GM19452 (cell line): ENCODE data around the gene UROS.

Source experiments
- ATAC-seq: cut with Tn5 transposase; IDR thresholded peaks from one replicate; pipeline ENCODE4 v1.9.1; 2021; ENCODE audit not compliant: unreplicated experiment

Gene UROS

DNA sequence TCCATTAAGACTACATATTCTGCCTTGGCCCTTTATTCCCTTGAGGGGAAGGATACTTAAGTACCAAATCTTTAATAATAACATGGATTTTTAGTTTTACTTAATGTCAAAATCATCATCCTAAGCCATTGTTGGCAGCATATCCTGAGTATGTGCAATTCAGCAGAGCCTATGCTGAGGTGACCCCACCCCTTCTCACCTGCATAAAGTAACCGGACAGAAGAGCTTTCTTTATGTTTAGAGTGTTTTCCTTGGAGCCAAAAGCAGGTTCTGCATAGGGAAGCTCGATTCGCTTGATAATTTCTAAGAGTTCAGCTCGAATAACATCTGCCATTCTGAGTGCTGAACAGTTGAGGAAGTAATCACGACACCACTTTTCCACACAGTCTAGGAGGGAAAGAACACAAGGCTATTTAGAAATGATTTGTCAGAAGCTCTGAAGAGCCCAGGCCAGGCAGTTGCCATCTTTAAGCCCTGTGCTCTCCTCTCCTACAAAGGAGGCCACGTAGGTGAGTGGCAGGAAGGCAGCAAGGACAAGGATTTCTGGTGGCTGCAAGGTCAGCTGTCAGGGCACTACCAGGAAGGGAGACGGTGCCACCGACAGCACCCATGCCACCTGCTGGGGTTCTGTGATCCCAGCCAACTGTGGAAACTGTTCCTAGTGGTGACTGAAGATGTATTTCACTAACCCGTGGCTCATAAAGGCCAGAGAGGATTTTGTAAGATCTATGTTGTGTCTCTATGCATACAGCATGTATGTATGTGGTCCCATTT lies 15.9 kb upstream of the UROS start:
- no peak for ATAC-seq

DNA sequence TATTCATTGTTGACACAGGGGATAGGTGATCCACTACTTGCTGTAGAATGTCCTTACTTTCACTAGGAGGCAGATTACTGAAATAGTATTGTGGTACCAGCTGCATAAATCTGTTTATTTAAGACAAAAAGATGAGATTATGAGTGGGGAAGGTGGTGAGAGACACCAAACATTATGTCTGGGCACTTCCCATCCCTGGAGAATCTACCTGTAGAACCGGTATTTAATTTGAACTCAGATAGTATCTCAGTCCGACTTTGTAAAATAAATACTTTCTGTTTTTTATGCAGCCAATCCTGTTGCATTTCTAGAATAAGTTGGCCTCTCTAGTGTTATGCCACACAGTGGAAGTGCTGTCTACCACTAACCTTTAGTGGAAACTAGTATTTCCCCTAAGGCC lies 13.7 kb upstream of the UROS start:
- ATAC-seq, result no peak

DNA sequence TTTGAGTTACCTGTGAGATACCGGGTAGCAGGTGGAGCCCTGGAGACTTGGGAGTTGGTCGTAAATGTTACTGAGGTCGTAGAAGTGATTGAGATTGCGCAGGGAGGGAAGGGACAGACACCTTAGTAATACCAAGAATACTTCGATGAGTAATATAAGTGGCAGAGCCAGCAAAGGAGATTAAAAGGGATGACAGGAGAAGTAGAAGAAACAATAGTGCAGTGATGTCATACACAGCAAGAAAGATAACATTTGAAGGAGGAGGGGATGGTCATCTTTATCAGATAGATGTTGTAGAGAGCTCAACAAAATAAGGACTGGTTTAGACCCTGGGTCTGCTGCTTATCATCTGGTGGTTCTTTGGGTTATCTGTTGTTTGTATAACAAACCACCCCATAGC lies 5.3 kb upstream of the UROS start:
- ATAC-seq, result no peak

DNA sequence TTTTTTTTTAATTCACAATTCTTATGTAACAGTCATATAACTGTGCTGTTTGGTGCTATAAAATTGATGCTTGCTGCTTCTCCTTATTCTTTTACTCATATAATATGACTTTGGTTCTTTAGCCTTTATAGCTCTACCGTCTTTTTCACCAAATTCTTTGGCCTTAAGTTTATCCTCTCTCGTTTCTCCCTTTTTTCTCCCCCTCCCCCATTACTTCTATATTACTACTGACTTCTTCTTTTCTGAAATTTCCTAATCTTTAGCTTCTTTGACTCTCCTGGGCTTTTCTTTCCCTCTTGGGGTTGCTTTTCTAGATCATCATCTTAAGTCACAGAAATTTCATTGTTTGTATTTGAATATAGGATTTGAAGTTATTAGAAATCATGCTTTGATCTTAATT lies 4.1 kb upstream of the UROS start:
- ATAC-seq, result no peak

DNA sequence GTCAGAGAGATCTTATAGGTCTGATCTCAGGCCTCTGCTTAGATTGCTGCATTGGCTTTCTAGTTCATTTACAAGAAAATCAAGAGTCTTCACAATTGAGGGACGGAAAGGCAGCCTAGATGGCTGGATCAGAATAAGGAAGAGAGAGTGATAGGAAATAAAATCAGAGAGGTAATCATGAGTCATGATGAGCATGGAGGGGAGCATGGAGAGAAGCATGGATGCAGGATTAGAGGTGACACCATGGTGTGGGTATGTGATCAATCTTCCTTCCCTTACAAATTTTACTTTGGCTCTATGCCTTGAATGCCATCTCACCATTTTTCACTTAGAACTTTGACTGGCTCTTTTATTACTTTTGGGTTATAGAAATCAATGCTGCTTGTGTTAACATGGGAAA lies 1.7 kb upstream of the UROS start:
- ATAC-seq, result no peak

DNA sequence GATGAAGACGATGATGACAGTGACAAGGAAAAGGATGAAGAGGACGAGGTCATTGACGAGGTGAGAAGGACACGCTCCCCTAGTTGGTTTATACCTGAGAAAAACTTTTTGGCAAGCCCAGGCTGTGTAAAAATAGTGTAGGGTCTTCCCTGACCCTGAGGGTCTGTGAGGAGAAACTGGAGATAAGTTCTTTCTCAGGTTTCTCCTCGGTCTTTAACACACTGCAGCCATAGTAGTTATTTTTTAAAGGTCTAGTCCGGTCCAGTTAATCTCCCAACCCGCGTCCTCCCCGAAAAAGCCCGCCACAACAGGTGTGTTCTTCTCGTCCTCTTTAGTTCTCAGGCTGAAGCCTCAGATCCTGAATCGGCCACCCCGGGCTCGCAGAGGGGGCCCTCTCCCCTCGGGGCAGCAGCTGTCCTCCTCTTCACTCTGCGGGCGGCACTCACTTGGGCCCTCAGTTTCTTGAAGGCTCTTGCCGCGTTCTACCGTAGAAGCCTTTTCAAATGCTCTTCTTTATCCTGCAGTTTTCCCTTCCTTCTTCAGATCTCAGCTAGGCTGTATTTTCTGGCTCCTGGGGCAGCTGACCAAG lies 699 bp upstream of the UROS start:
- peak; percentile 1 for ATAC-seq

DNA sequence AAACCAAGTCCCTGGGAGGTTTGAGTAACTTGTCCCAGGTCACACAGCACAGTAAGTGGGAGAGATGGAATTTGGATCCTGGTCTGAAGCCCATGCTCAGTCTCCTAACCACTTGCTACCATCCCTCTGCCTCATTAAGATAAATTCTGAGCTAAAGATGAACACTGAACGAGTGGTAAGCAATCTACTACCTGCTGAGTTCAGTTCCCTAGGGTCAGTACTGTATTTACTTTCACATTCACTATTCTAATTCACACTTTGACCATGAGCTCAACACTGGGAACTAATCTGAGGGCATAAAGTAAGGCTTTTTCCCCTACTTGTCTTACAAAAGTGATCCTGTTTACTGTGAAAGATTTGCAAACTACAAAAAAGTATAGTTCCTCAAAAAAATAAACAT lies 2.4 kb downstream of the UROS start:
- peak; percentile 52 for ATAC-seq

DNA sequence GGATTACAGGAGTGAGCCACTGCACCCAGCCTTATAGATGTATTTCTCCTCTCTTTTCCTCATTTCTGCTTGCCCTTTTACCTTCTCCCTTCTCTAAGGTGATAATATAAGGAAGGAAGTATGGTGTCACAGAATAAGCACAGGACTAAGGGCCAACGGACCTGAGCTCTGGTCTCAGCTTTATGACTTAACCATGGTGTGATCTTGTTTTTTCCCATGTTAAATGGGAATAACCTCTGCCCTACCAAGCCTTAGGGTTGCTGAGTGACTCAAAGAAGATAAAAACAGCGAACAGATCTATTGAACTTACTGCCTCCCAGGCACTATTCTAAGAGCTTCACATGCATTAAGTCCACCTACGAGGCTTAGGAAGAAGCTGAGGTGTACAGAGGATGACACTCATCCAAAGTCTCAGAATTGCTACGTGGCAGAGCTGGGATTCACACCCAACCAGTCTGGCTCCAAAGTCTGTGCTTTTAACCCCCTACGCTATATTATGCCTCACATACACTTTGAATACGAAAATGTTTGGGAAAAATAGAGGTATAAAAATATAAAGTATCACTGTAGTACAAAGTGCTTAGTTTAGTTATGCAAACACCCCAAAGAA lies 5.6 kb downstream of the UROS start:
- ATAC-seq, result no peak

DNA sequence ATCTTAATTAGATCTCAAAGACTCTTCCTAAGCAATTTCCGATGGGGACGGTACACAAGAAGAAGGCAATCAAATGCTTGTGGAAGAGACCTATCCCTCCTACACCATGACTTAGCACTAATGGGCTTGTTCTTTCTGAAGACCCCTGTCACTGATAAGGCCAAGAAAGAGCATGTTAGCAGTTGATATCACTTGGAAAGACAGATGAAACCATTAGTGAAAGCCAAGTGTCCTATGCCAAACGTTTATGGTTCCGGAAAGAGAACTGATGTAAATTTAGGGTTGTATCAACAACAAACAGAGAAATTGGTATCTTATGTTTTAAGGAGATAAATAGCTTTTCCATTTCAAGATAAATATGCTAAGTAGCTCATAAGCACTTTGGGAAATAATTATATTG lies 6.5 kb downstream of the UROS start:
- ATAC-seq, result no peak

DNA sequence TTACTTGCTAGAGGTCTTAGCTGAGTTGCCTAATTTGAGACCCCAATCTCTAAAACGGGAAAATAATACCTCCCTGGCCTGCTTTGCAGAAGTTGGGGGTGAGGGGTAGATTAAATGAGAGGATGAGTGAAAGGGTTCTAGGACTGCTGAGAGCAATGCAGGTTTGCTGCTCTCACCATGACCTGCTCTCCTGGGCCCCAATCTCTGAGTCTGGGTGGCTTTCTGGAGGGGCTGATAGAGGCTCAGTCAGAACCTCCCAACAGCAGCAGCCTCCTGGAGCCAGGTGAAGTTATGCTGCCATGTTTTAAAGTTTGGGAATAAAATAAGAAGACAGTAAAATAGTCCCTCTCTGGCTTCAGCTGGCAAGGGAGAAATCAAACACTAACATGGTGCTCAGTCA lies 7.3 kb downstream of the UROS start:
- ATAC-seq, result no peak

DNA sequence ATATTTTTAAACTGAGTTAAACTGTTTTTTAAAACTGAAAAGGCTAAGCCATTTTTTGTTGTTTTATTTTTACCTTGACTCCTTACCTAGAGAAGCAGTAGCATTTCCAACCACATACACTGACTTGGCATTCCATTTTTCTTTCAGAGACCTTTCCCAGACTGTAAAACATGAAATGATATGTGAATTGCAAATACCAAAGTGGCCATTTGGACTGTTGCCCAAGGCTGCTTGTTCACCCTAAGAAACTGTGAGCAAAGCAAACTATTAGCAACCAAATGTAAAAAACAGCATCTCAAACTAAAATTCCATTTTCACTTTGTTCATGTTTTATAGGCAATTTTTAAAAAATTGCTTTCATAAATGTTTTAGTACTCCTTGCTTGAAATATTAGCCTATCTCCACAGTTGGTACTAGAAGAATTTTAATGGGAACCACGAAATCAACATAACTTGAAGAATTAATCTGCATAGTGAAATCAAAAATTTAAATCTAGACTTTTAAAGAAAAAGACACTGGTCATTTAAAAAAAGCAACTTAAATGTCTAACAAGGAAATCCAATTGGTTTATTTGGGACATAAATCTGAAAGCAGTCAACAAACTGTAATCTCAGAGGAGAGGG lies 10.8 kb downstream of the UROS start:
- ATAC-seq, result no peak

DNA sequence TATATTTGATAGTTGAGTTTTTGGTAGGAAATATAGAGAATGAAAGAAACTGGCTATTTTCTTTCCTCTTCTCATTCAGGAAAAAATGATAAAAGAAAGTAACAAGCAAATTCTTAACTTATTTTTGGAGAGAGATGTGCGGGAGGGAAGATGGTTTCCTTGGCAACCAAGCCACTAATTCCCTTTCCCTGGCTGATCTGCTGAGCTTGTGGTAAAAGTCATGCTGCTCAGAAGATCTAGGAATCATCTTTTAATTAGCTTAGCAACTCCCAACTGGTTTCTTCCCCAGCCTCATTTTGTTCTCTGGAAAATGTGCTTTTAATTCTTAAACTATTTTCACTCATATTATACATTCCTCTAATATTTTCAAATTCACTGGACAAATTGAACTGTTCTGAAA lies 11.8 kb downstream of the UROS start:
- ATAC-seq, result no peak

DNA sequence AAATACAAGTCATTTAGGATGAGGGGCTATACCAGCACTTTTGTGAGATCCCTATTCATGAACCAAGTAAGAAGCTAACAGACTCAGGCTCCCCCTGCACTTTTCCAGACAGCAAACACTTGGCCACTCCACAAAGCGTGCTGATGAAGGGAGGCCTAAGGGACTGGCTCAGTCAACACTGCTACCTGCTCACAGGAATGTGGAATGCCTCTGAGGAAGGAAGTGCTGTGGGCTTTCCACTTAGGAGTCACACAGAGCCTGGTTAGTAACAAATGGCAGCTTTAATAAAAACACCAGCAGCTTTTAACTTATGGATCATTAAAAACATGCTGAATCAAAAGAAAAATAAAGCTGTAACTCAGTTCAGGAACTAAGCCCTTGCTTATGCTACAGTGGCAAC lies 15.0 kb downstream of the UROS start:
- no peak for ATAC-seq

DNA sequence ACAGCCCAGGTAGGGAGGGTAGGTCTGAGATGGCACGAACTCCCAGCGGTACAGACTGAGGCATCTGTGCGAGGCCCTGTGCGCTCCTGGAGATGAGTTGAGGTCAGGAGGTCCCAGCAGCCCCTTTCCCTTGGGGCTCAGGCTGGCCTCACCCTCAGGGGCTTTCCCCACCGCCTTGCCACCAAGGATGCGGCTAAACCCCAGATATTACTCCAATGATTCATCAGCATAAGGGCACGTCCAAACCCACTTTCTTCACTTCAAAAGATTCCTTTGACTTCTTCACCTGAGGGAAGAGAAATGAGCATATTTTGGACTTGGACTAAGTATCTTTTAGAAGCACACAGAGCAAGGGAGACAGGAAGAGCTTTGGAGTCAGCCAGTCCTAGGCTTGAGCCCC lies 20.3 kb downstream of the UROS start:
- ATAC-seq, result no peak

DNA sequence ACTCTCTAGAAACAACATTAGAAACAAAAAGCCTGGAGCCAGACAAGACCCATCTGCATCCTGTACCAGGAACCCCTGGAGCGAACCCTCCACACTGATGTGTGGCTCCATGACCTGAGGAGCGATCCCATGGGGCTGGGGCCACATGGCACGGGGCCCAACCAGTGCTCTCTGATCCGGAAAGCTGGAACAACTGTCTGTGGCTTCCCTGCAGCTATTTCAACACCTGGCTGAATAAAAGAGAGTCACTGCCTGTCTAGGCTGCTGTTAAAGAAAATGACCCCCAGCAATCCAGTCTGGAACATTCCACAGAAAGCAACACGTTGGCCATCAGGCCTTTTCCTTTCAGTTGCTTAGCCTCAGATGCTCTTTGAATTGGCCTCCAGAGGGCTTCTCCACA lies 20.9 kb downstream of the UROS start:
- ATAC-seq, result no peak

DNA sequence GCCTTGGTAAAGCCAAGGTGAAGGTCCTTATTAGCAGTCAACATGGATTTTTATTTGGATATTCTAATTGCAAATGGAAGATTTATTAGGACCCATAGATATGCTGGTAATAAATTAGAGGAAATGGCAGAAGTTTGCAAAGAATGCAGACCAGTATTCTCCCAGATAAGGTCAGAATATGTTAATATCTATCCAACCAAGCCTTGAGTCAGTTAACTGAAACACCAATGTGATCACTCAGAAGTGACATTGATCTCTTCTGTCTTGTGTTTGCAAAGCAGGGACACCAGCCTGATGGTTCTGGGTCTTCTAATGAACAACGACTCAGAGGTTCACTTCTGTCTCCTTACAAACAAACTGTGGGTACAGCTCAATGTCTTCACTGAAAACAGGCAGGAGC lies 21.5 kb downstream of the UROS start:
- ATAC-seq, result no peak

DNA sequence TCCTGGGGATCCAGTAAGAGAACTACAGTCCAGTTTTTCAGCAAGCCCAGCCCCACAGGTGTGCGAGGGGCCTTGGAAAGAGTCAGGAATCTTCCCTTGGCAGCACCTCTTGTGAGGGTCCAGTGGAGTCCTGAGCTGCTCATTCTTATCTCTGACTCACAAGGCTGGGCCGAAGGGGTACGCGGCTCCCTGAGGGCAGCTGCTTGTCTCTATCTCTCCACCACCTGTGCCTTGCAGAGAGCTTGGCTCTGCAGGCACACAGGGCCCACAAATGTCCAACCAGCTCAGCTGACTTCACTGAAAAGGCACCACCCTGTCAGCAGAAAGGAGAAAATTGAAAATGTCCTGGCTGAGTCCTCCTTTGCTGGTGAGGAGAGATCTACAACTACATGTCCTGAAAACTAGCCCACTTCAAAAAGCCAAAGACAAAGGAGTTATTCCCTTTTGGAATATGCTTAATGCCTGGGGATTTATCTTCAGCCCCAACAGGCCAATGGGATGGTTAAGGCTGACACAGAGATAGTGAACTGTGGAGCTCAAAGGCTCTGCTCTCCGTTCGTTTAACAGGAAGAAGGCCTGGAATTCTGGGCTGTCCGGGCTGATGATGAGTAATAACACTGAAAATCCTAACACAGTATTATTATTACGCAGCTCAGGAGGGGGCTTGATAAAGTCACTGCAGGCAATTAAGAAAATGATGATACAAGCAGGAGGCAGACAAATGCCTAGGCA lies 23.4 kb downstream of the UROS start:
- ATAC-seq, result no peak

DNA sequence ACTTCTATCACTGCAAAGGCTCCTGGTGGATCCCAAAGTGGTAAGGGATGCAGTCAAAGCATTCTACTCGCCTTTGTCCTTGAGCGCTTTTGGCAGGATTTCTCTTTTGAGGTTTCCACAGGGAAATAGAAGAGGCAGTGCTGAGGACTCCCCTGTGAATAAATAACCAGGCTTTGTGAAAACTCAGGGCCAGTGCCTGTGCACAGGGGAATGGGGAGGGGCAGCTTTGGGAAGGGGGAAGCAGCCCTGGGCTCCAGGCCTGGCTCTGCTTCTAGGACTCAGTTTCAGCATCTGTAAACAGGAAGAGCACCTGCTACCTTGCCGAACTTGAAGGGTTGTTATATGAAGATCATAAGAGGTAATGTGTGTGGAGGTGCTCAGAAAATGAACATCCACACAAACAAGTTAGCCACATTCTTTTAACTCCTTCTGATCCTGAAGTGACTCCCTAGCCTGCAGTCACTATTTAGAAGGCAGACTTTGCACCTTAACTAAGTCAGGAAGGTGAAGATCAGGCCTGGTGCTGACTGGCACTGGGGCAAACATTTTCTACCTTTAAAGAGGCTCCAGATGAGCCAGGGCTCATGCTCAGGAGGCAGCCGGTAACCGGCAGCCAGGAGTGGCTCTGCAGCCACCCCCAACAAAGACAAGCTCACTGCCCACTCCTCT lies 24.9 kb downstream of the UROS start:
- no peak for ATAC-seq

DNA sequence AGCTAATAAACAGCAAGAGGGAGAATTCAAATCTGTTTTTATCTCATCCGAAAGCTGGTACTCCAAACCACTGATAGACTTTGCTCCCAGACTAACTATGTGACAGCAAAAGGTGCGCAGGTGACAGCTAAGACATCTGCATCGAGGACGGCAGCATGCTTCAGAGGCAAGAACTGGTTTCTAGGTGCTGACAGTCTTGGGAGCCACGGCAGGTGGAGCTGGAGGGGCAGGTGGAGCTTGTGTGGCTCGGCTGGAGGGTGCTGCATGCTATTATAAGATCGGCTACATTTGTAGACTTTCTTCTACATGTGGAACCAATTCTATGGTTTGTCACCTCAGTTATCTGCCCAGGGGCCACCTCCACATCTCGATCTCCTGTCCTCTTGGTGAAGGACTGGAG lies 25.6 kb downstream of the UROS start:
- ATAC-seq, result no peak

DNA sequence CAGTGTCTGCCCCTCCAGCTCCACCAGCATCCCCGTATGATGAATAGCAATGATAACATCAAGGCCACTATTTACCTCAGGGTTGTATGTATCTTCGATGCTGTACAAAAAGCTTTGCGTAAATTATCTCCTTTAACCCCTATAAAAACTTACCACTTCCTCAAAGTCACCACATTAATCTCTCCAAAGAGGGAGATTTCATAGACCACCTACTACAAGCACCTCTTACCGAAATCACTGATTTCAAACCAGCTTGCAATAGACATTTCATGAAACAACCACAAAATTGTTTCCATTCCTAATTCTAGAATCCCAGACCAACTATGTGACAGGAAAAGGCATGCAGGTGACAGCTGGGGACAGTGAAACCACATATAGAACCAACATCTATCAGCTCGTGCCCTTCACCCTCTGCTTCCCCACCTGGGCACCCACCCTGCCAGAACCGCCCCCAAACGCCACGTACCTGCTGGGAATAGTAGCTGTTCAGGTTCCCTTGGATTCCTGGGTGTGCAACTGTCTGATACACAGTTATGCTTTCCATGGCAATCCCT lies 27.3 kb downstream of the UROS start:
- no peak for ATAC-seq

DNA sequence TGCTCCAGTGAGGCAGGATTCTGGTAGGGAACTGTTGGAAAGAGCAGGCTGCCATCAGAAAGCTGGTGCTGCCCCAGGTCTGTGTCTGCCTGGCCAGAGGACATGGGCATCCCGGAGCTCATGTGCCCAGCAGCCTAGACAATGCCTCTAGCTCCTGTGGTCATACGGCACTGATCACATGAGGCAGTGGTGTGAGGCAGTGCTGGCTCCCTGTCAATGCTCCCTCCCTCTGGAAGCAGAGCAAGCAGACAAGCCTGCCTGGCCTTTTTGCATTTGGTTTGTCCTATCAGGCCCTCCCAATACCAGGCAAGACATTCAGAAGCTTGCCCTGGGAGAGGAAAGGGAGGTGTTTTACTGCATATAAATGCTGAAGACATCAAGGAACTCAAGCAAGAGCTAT lies 27.9 kb downstream of the UROS start:
- no peak for ATAC-seq
